ENCODE data around the gene KRT8. TPM values are rescaled to one million over a fixed set of nuclear protein-coding genes. Genes with fewer than 3 reads are reported as not detected.
"Not testable (repeated sequence)": the region's sequence is repeated elsewhere in the genome, so short reads cannot be mapped to it uniquely, and the experiment has no call there.

KRT8 gene
- polyA plus RNA-seq (2011; rRNA removed): 18.2 and 22.1 TPM in 2 replicates
- polyA minus RNA-seq (2011; rRNA and poly(A)+ RNA removed): 13.1 and 17.7 TPM in 2 replicates

DNA sequence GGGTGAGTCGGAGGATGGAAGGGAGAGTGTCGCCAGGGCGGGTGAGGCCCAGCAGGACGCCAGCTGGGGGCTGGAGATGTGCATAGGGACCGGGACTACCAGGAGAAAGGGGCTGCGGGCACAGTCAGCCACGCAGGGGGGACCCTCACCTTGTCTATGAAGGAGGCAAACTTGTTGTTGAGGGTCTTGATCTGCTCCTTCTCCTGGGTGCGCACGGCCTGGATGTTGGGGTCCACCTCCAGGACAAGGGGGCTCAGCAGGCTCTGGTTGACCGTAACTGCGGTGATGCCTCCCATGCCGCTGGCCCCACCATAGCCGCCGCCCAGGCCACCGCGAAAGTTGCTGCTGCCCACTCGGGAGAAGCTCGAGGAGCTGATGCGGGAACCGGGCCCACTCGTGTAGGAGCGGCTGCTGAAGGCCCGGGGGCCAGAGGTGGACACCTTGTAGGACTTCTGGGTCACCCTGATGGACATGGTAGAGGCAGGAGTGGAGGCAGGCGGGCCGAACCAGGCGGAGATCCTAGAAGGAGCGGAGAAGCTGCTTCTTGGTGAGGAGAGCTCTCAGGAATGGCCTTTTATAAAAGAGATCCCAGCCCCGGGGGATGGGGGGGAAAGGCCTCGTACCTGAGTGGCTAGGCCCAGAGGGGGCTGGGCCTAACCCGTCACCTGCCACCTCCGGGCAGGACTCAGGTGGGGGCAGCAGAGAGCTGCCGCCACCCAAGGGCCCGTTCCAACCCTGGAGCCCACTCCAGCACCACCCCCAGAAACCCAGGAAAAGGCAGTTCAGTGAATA lies at the start of gene KRT8:
KRT8 (minus strand) TSS at position 568 of the 792 bp plus-strand sequence; CDS start at position 473, 95 bp downstream.
- CTCF ChIA-PET: interaction anchor here (1.1 to 2.3 kb wide), 3 partner anchors 20 to 77 kb away, joined by 4 to 8 read pairs (median 6); no protein-coding TSS in a partner anchor
- DNase-seq (ENCODE audit: low read depth, low spot score); H3K9me3 ChIP-seq (ENCODE audit: control insufficient read depth, insufficient read depth, low read length); H3K27me3 ChIP-seq (ENCODE audit: control insufficient read depth, insufficient read depth, low read length); H3K27ac ChIP-seq (ENCODE audit: low read depth, low read length); H3K4me3 ChIP-seq (ENCODE audit: low read depth, low read length); POLR2A ChIA-PET: not testable (repeated sequence)

GRCh38 chr12:52953181-52953841 lies 48.4 kb upstream of the KRT8 start:
- ChIA-PET POLR2A (interaction anchor here (0.6 kb wide), 1 partner anchor 12 kb away, joined by 3 read pairs; no protein-coding TSS in a partner anchor), CTCF (no interaction called here)

GRCh38 chr12:52952076-52952801 lies 47.4 kb upstream of the KRT8 start:
- ChIA-PET POLR2A (no interaction called here), CTCF (interaction anchor here (0.9 to 3.0 kb wide), 3 partner anchors 28 to 87 kb away, joined by 3 to 13 read pairs (median 4); no protein-coding TSS in a partner anchor)
- no peak for DNase-seq (ENCODE audit: low read depth, low spot score)
- no peak overlapping the region for H3K4me3 ChIP-seq (ENCODE audit: low read depth, low read length)
- no peak for TF ChIP-seq CTCF (IDR thresholded peaks at IDR 0.05; ENCODE audit: low read depth, low read length)
- no peak overlapping the region for H3K27ac ChIP-seq (ENCODE audit: low read depth, low read length)
- H3K27me3 ChIP-seq (ENCODE audit: control insufficient read depth, insufficient read depth, low read length): no peaks in the 10 kb centered on the region
- H3K9me3 ChIP-seq (ENCODE audit: control insufficient read depth, insufficient read depth, low read length): no peaks in the 10 kb centered on the region

More at GRCh38 chr12:52953181-52953841, 48.4 kb upstream of the KRT8 start:
- H3K4me3 ChIP-seq (ENCODE audit: low read depth, low read length): no peak overlapping the region
- H3K9me3 ChIP-seq (ENCODE audit: control insufficient read depth, insufficient read depth, low read length): no peaks in the 10 kb centered on the region
- no peak overlapping the region for H3K27ac ChIP-seq (ENCODE audit: low read depth, low read length)
- TF ChIP-seq CTCF (IDR thresholded peaks at IDR 0.05; ENCODE audit: low read depth, low read length): no peak
- no peaks in the 10 kb centered on the region for H3K27me3 ChIP-seq (ENCODE audit: control insufficient read depth, insufficient read depth, low read length)
- no peak for DNase-seq (ENCODE audit: low read depth, low spot score)

DNA sequence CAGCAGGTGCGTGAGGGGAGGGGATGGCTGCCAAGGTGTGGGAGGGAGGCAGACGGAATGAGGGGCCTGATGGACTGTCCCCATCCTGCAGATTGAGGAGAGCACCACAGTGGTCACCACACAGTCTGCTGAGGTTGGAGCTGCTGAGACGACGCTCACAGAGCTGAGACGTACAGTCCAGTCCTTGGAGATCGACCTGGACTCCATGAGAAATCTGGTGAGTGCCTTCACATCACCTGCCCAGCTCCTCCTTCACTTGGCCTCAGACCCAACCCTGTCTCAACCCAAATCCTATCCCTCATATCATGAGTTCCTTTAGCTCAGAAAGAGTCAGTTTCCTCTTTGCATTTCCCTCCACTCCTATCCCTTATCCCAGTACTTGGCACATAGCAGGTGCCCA lies 46.8 kb upstream of the KRT8 start:
- H3K27ac ChIP-seq (ENCODE audit: low read depth, low read length): no peak overlapping the region
- H3K4me3 ChIP-seq (ENCODE audit: low read depth, low read length): no peak overlapping the region
- DNase-seq (ENCODE audit: low read depth, low spot score): no peak
- ChIA-PET CTCF (interaction anchor here (0.9 to 3.0 kb wide), 3 partner anchors 29 to 86 kb away, joined by 3 to 13 read pairs (median 4); no protein-coding TSS in a partner anchor), POLR2A (no interaction called here)
- no peaks in the 10 kb centered on the region for H3K9me3 ChIP-seq (ENCODE audit: control insufficient read depth, insufficient read depth, low read length)
- no peaks in the 10 kb centered on the region for H3K27me3 ChIP-seq (ENCODE audit: control insufficient read depth, insufficient read depth, low read length)
- TF ChIP-seq CTCF (IDR thresholded peaks at IDR 0.05; ENCODE audit: low read depth, low read length): no peak

DNA sequence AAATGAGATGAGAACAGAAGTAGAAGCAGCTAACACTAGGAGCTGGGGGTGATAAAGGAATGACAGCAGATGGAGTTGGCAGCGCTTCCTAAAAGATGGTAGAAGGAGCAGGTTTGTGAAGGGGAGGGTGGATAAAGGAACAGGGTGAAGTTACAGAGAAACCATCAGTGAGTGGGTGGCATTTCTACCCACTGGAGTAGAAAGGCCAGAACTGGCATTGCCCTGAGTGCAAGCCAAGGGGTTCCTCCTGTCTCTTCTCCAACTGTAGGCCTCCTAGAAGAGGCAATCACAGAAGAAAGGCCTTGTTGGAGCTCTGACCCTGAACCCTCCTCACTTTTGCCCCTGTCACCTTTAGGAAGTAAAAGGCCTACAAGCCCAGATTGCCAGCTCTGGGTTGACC lies 46.2 kb upstream of the KRT8 start:
- H3K4me3 ChIP-seq (ENCODE audit: low read depth, low read length): no peak overlapping the region
- ChIA-PET CTCF (interaction anchor here (0.9 to 3.0 kb wide), 3 partner anchors 30 to 86 kb away, joined by 3 to 13 read pairs (median 4); no protein-coding TSS in a partner anchor), POLR2A (no interaction called here)
- no peaks in the 10 kb centered on the region for H3K9me3 ChIP-seq (ENCODE audit: control insufficient read depth, insufficient read depth, low read length)
- no peak for DNase-seq (ENCODE audit: low read depth, low spot score)
- H3K27me3 ChIP-seq (ENCODE audit: control insufficient read depth, insufficient read depth, low read length): no peaks in the 10 kb centered on the region
- H3K27ac ChIP-seq (ENCODE audit: low read depth, low read length): no peak overlapping the region
- TF ChIP-seq CTCF (IDR thresholded peaks at IDR 0.05; ENCODE audit: low read depth, low read length): no peak

All from AG04450 (cell line).